GM21515 (cell line): Measurements from ENCODE around the gene MKNK1.
A peak's percentile ranks its signal among the peaks of the same experiment; 100 is the strongest.

ENCODE experiments used
- ATAC-seq: cut with Tn5 transposase; IDR thresholded peaks from one replicate; pipeline ENCODE4 v1.9.1; 2021; ENCODE audit not compliant: unreplicated experiment

MKNK1 gene

DNA sequence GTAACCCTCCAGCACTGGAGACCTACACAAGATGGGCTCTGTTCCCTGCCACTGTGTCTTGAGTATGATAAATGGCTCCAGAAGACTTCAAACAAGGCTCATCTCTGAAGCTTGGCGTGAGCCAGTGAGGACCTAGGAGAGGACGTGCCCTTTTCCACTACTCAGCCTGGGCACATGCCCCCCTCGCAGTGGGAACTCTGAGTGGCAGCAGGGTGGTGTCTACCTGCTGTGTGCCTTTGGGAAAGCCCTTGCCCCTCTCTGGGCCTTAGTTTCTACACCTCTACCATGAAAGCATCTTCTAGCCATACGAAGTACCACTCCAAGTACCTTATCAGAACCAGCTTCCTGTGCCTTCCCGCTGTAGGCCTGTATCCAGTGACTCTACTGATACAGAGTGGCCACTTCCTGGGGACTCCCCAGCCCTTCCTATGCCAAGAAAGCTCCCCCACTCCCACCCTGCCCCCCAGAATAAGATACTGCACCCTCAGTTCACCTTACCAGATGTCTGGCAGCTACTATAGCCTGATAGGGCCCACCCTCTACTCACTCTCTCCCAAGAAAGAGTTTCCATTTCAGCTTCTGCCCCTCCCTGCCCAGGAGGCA lies 15.7 kb upstream of the MKNK1 start:
- no peak for ATAC-seq

GRCh38 chr1:46618754-46619415 lies 14.8 kb upstream of the MKNK1 start:
- no peak for ATAC-seq

DNA sequence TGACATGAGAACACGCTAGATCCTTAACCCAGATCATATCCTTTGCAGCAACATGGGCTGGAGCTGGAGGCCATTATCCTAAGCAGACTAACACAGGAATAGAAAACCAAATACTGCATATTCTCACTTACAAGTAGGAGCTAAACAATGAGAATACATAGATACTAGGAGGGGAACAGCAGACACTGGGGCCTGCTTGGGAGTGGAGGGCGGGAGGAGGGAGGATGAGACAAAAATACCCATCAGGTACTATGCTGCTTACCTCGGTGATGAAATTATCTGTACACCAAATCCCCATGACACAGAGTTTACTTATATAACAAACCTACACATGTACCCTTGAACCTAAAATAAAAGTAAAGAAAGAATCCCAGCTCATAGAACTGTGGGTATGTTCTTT lies 13.8 kb upstream of the MKNK1 start:
- no peak for ATAC-seq

- no peak for ATAC-seq
Measured at GRCh38 chr1:46617108-46617800, 13.2 kb upstream of the MKNK1 start.

GRCh38 chr1:46616277-46617107 lies 12.4 kb upstream of the MKNK1 start, which contains the start of gene MOB3C:
MOB3C (minus strand) TSS chr1:46616811; CDS start chr1:46613321, 3,490 bp downstream.
- peak; percentile 61 for ATAC-seq

GRCh38 chr1:46615735-46616134 lies 11.7 kb upstream of the MKNK1 start:
- ATAC-seq = no peak

GRCh38 chr1:46615088-46615487 lies 11.0 kb upstream of the MKNK1 start:
- ATAC-seq = no peak

DNA sequence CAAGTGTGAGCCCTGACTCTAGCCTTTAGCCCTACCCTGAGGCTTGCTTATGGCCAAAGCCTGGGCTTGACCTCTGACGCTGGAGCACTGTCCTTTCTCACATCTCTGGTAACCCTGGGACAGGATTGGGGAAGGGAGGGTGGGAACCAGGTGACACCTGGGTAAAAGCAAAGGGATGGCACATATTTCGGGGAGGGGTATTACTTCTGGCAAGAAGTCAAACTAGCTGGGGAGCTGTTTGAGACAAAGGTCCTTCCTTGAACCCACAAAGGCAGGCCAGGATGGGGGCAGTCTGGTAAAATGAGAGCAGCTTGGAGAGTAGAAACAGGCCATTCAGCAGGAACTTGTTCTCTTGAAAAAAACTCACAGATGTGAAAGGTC lies 10.5 kb upstream of the MKNK1 start:
- ATAC-seq = no peak

DNA sequence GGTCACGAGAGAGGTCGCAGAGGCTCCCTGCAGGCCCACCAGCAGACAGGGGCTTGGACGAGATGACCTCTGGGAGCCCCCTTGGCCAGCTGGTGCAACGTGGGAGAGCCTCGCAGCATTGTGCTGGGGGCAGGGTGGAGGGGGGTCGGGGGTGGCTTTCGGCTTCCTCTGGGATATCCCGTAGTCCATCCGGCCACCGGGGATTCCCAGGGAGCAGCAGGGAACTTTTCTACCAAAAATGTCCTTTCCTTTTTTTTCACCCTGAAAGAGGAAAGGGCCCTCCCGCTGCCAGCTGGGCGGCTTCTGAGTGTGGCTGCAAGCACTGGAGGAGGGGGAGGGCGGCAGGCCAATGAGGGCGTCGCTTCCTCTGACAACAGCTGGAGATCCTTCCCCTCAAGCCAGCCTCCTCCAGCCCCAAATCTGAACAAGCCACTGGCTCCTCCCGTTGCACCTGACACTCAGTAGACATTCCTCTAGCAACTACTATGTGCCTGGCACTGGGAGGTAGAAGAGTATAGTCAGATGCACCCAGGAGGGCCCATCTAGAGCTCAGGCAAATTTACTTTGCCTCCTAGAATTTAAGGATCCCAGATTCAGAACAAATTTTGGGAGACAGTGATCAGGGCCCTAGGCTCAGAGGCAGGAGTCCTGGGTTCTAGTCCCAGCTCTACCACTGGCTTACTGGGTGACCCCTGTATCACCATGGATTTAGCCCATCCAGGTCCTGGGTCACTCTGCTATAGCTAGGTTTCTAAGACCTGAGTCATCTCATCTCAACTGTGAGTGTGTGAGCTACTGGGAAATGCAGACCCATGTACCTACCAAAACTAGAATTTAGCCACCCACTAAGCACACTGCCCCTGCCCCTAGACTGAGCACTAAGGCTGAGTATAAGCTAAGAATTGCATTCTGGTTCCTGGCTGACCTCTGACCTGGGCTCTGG lies 9.9 kb upstream of the MKNK1 start:
- no peak for ATAC-seq

DNA sequence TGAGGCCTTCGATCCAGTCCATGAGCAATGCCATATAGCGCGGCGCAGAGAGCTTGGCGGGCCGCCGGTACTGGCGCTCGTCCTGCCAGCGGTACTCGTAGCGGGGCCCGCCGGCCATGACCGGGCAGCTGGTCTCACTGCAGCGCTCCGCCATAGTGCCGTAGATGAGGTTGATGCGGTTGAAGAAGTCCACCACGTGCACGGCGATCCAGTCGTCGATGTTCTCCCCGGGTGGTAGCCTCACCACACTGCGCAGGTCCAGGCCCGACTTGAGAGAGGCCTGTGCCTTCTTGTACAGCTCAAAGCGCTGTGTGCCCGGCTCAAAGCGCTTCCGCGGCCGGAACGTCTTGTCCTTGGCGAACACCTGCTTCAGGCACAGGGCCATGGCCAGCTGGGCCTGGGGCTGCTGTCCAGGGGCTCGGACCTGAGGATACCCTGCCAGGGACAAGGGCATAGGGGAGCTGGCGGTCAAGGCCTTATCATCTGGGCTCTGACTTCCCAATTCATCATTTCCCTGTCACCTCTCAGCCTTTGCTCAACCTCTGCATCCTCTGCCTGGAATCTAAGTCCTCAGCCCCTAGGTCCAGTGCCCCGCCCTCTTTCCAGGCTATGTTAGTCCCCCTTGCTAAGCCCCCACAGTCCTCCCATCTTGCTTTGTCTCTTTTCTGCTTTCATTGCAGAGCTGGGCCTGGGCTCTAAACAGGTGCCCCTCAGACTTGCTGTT lies 9.0 kb upstream of the MKNK1 start:
- no peak for ATAC-seq

- ATAC-seq = no peak
Measured at GRCh38 chr1:46611691-46612221, 7.7 kb upstream of the MKNK1 start.

DNA sequence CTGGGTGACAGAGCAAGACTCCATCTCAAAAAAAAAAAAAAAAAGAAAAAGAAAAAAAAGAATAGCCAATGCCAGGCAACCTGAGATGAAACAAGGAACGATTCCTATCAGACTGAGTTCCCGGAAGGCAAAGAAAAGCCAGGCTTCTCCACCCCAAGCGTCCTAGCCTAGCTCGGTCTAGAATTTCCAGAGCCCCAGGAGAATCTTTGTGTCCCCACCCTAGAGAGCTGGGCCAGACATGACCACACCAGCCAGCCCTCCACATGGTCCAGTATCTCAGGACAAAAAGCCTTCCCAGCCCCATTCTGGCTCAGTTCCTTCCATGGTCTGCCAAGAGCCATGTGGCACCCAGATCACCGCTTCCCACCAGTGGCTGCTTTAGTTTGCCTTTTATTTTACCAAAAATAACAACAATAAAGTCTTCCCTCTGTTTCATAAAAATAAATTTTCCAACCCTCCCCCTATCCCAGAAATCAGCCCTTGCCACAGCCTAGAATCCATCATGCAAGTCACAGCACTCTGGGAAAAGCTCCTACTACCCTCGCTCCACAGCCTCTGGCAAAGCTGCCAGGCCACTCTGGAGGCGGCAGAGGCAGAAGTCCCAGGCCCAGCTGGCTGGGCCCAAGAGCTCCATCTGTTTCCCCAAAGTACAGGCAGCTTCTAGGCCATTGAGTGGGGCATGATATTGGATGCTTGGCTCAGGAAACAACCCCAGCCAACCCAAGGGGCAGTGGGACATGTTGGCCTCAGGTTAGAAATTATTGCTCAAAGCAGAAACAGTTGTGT lies 3.5 kb upstream of the MKNK1 start:
- no peak for ATAC-seq

DNA sequence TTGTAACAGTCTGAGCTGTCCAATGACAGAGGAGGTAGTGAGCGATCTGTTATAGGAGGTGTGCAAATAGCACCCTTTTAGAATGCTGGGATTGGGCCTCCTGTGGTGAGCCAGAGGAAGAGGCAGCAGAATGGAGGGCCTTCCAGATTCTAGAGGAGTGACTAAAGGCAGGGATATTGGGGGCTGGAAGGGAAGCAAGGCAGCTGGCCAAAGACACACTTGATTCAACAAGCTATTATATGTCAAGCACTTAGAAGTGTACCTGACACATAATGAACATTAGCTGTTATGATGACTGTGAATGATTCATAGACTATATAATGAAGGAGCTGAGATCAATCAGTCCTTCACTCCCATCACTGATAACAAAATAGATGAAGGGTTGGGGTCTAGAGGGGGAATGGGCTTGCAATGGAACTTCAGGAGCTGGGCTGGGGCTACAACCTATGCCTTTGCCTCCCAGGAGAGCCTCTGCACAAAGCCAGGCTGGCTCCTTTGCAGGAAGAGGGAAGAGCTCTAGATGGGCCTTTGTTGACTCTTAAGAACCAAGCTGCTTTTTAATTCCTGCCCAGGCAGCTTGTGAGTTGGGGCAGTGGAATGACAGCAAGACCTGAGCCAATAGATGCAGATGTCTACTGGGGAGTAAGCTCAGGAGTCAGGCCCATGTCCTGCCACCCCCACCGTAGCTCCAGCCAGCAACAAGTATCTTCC lies 2.3 kb upstream of the MKNK1 start:
- ATAC-seq = no peak

GRCh38 chr1:46605232-46605631 lies 1.2 kb upstream of the MKNK1 start:
- no peak for ATAC-seq

DNA sequence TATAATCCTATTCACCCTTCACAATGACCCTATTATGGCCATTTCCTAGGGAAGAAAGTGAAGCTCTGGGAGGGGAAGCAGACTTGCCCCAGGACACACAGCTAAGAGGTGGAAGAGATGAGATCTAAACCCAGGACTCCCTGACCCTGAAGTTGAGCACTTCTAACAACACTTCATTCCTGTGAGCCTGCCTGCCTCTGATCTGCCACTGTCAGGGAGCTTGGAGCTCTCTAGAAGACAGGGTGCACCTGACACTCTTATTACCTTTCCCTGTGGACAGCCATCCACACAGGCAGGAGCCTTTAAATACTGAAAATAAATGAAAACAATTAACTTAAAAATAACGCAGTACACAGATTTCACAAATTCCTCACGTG lies 599 bp downstream of the MKNK1 start:
- no peak for ATAC-seq

DNA sequence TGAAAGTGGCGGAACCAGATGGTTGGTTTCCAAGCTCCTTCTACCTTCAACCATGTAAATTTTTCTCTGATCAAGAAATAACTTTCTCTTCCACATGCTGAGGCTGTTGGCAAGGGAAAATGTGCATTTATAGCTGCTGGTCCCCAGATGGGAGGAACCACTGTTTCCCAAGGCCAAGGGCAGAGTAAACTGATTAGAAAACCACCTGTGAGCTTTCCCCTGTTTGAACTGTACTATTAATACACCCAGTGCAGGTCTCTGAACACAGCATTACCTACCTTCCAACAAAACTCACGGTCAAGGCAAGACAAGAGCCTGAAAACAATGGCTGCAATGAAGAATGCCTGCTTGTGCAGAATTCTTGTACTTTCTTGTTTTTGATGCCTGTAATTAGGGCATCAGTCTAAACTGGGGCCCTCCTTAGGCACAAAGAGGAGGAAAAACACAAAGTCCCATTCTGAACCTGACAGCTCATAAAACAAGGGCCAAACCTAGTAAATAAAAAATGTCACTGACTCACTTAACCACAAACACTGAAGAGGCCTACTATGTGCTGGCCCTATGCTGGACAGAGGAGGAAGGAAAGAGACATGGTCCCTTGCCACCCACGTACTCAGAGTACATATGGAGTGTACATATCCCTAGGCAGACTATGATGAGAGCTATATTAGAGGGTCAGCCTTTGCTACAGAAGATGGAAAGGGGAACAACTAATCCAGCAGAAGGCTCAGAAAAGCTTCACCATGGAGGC lies 2.6 kb downstream of the MKNK1 start:
- no peak for ATAC-seq
